Neural cell (in vitro differentiated cells): ENCODE measurements around the gene CYP19A1. TPM values are rescaled to one million over a fixed set of nuclear protein-coding genes. Genes with fewer than 3 reads are reported as not detected.

Source experiments
- H2AFZ ChIP-seq: fragments of 200-600, 300-800 bp; sonication (generic), shearing (Covaris generic); 2 replicates; pipeline ENCODE4 v1.6.0; 2014; ENCODE audit warnings: low read depth, mild to moderate bottlenecking, antibody characterized with exemption, low read length, moderate library complexity
- H3F3A ChIP-seq: fragments of 200-600 bp; shearing (Covaris generic); 2 replicates; pipeline ENCODE4 v1.6.1; 2016; ENCODE audit warnings: mild to moderate bottlenecking, moderate library complexity, mixed read lengths, antibody characterized with exemption, low read length; ENCODE audit not compliant: insufficient read depth, poor library complexity, severe bottlenecking
- H3K27ac ChIP-seq: fragments of 200-600, 300-800 bp; sonication (generic), shearing (Covaris generic); 2 replicates; pipeline ENCODE4 v1.5.1; 2014; ENCODE audit warnings: mild to moderate bottlenecking, low read length, moderate library complexity
- H3K27me3 ChIP-seq: fragments of 300-800, 200-600 bp; sonication (generic), shearing (Covaris generic); 2 replicates; pipeline ENCODE4 v1.6.0; 2014; ENCODE audit warnings: mild to moderate bottlenecking, low read depth, low read length, moderate library complexity; ENCODE audit not compliant: insufficient read depth
- H3K36me3 ChIP-seq: fragments of 300-800, 200-600 bp; sonication (generic), shearing (Covaris generic); 2 replicates; pipeline ENCODE4 v1.5.1; 2014; ENCODE audit warnings: mild to moderate bottlenecking, antibody characterized with exemption, low read length, moderate library complexity; ENCODE audit not compliant: insufficient read depth
- H3K4me2 ChIP-seq: fragments of 300-800, 200-600 bp; sonication (generic), shearing (Covaris generic); 2 replicates; pipeline ENCODE4 v1.6.0; 2014; ENCODE audit warnings: mild to moderate bottlenecking, low read length
- H3K4me3 ChIP-seq: fragments of 300-800, 200-600 bp; sonication (generic), shearing (Covaris generic); 2 replicates; pipeline ENCODE4 v1.5.1; 2014; ENCODE audit warnings: mild to moderate bottlenecking, low read length, moderate library complexity
- H3K79me2 ChIP-seq: fragments of 200-600 bp; shearing (Covaris generic); replicated peaks from 2 replicates; pipeline ENCODE4 v1.6.0; 2014; ENCODE audit warnings: mild to moderate bottlenecking, low read length, moderate library complexity; ENCODE audit not compliant: insufficient read depth
- H3K9ac ChIP-seq: fragments of 300-800, 200-600 bp; sonication (generic), shearing (Covaris generic); 2 replicates; pipeline ENCODE4 v1.6.1; 2016; ENCODE audit warnings: mild to moderate bottlenecking, low read length, mixed read lengths
- H3K9me2 ChIP-seq: fragments of 200-600 bp; shearing (Covaris generic); 2 replicates; pipeline ENCODE4 v1.6.1; 2016; ENCODE audit warnings: mild to moderate bottlenecking, low read length, mixed read lengths; ENCODE audit not compliant: insufficient read depth
- H3K9me3 ChIP-seq: fragments of 200-600, 300-800 bp; sonication (generic), shearing (Covaris generic); 2 replicates; pipeline ENCODE4 v1.6.1; 2016; ENCODE audit warnings: mild to moderate bottlenecking, mixed run types, low read length, moderate library complexity, mixed read lengths
- H4K20me1 ChIP-seq: fragments of 200-600 bp; shearing (Covaris generic); 2 replicates; pipeline ENCODE4 v1.6.1; 2016; ENCODE audit warnings: mild to moderate bottlenecking, mixed run types; ENCODE audit not compliant: insufficient read depth
- CTCF ChIP-seq: fragments of 450-650 bp; IDR thresholded peaks from 2 replicates; pipeline ENCODE4 v1.5.1; 2014; ENCODE audit warnings: antibody characterized with exemption, mild to moderate bottlenecking, moderate library complexity; ENCODE audit not compliant: poor library complexity, severe bottlenecking
- EP300 ChIP-seq: fragments of 450-650 bp; conservative IDR thresholded peaks from 2 replicates; pipeline ENCODE4 v1.6.1; 2014; ENCODE audit warnings: antibody characterized with exemption, mild to moderate bottlenecking, moderate library complexity; ENCODE audit not compliant: poor library complexity, severe bottlenecking
- EZH2 ChIP-seq: fragments of 200-600, 300-800 bp; shearing (Covaris generic), sonication (generic); IDR thresholded peaks from 2 replicates; pipeline ENCODE4 v1.6.1; 2014; ENCODE audit warnings: antibody characterized with exemption, low read length, borderline replicate concordance, mild to moderate bottlenecking; ENCODE audit not compliant: insufficient read depth, poor library complexity, severe bottlenecking
- MXI1 ChIP-seq: fragments of 450-650 bp; conservative IDR thresholded peaks from 2 replicates; pipeline ENCODE4 v1.6.1; 2014; ENCODE audit warnings: antibody characterized with exemption, mild to moderate bottlenecking; ENCODE audit not compliant: poor library complexity, severe bottlenecking
- POLR2AphosphoS5 ChIP-seq: IDR thresholded peaks from 2 replicates; pipeline ENCODE4 v1.6.1; 2012
- RAD21 ChIP-seq: fragments of 450-650 bp; conservative IDR thresholded peaks from 2 replicates; pipeline ENCODE4 v1.6.1; 2014; ENCODE audit warnings: antibody characterized with exemption, mild to moderate bottlenecking, moderate library complexity
- REST ChIP-seq: IDR thresholded peaks from 2 replicates; pipeline ENCODE4 v1.6.1; 2012; ENCODE audit warnings: borderline replicate concordance
- SMC3 ChIP-seq: fragments of 450-650 bp; conservative IDR thresholded peaks from 2 replicates; pipeline ENCODE4 v1.6.1; 2014; ENCODE audit warnings: antibody characterized with exemption, mild to moderate bottlenecking, moderate library complexity; ENCODE audit not compliant: poor library complexity
- TAF1 ChIP-seq: IDR thresholded peaks from 2 replicates; pipeline ENCODE4 v1.6.1; 2012; ENCODE audit warnings: low read depth
- polyA plus RNA-seq: library from polyadenylated mRNA; depleted of rRNA; stranded (reverse); fragments of >200 nt; gene quantifications from 2 replicates; pipeline ENCODE4 v1.2.3, GENCODE V29; 2014

The CYP19A1 gene
- polyA plus RNA-seq, 1 donor from 2014 or later = not detected

- H3K9me3 ChIP-seq = no peaks in the 10 kb centered on the region
These were observed 22.7 kb downstream of the CYP19A1 start for GRCh38 chr15:51315726-51316125.

More at GRCh38 chr15:51315726-51316125, 22.7 kb downstream of the CYP19A1 start:
- H3K36me3 ChIP-seq = no peaks in the 10 kb centered on the region
- H2AFZ ChIP-seq = no peak overlapping the region
- no peaks in the 10 kb centered on the region for H3K79me2 ChIP-seq
- H3K27ac ChIP-seq = no peak overlapping the region
- no peaks in the 10 kb centered on the region for H3K27me3 ChIP-seq
- TF ChIP-seq CTCF (no peak), RAD21 (no peak), TAF1 (no peak), POLR2AphosphoS5 (no peak), EZH2 (no peak), MXI1 (no peak), EP300 (no peak), SMC3 (no peak), REST (no peak)
- no peak overlapping the region for H3K9ac ChIP-seq
- H3K4me2 ChIP-seq = no peak overlapping the region
- no peaks in the 10 kb centered on the region for H3F3A ChIP-seq
- no peaks in the 10 kb centered on the region for H3K9me2 ChIP-seq
- no peaks in the 10 kb centered on the region for H4K20me1 ChIP-seq
- no peak overlapping the region for H3K4me3 ChIP-seq
